ENCODE data around the gene SMPD1. TPM values are rescaled to one million over a fixed set of nuclear protein-coding genes. Genes with fewer than 3 reads are reported as not detected.

The SMPD1 gene
- total RNA-seq, 1 donor, result 35.0 TPM

- no peak overlapping the region for H3K4me3 ChIP-seq (ENCODE audit: low read depth, low read length)
- TF ChIP-seq CTCF (IDR thresholded peaks at IDR 0.05; ENCODE audit: insufficient read depth, low read depth, low read length), result no peak
- no peak for DNase-seq (ENCODE audit: low read depth)
Measured at GRCh38 chr11:6404342-6405051, 14.2 kb downstream of the SMPD1 start.

- TF ChIP-seq CTCF (IDR thresholded peaks at IDR 0.05; ENCODE audit: insufficient read depth, low read depth, low read length), result no peak
- DNase-seq (ENCODE audit: low read depth), result no peak
- H3K4me3 ChIP-seq (ENCODE audit: low read depth, low read length), result no peak overlapping the region
Measured at GRCh38 chr11:6405052-6405667, 14.9 kb downstream of the SMPD1 start.

- no peak for DNase-seq (ENCODE audit: low read depth)
- TF ChIP-seq CTCF (IDR thresholded peaks at IDR 0.05; ENCODE audit: insufficient read depth, low read depth, low read length), result no peak
- H3K4me3 ChIP-seq (ENCODE audit: low read depth, low read length), result no peak overlapping the region
Measured at GRCh38 chr11:6405846-6406245, 15.6 kb downstream of the SMPD1 start.

- no peak for TF ChIP-seq CTCF (IDR thresholded peaks at IDR 0.05; ENCODE audit: insufficient read depth, low read depth, low read length)
- no peak for DNase-seq (ENCODE audit: low read depth)
- no peak overlapping the region for H3K4me3 ChIP-seq (ENCODE audit: low read depth, low read length)
Measured at GRCh38 chr11:6406370-6406769, 16.1 kb downstream of the SMPD1 start.

GRCh38 chr11:6410695-6411430 is 20.6 kb downstream of the SMPD1 start:
- no peak overlapping the region for H3K4me3 ChIP-seq (ENCODE audit: low read depth, low read length)
- no peak for TF ChIP-seq CTCF (IDR thresholded peaks at IDR 0.05; ENCODE audit: insufficient read depth, low read depth, low read length)
- no peak for DNase-seq (ENCODE audit: low read depth)

- TF ChIP-seq CTCF (IDR thresholded peaks at IDR 0.05; ENCODE audit: insufficient read depth, low read depth, low read length), result no peak
Measured at GRCh38 chr11:6411594-6412031, 21.3 kb downstream of the SMPD1 start.

More at GRCh38 chr11:6411594-6412031, 21.3 kb downstream of the SMPD1 start:
- no peak overlapping the region for H3K4me3 ChIP-seq (ENCODE audit: low read depth, low read length)
- no peak for DNase-seq (ENCODE audit: low read depth)

All from fibroblast of villous mesenchyme (primary cell).